GM21619 (cell line): ENCODE measurements around the gene CHST9.

Experiments
- ATAC-seq: cut with Tn5 transposase; IDR thresholded peaks from one replicate; pipeline ENCODE4 v1.9.1; 2021; ENCODE audit not compliant: unreplicated experiment

CHST9 gene

GRCh38 chr18:26868968-26869586 is 316.0 kb downstream of the CHST9 start:
- no peak for ATAC-seq

- ATAC-seq, result no peak
These were observed 317.6 kb downstream of the CHST9 start for GRCh38 chr18:26867471-26867870.

GRCh38 chr18:26865557-26865956 is 319.6 kb downstream of the CHST9 start, which contains the start of gene AQP4:
TSS of gene AQP4 (minus strand) at chr18:26865707. CDS start at chr18:26865689, 18 bp downstream.
- no peak for ATAC-seq

GRCh38 chr18:26864658-26865057 is 320.4 kb downstream of the CHST9 start:
- no peak for ATAC-seq

GRCh38 chr18:26863921-26864497 is 321.1 kb downstream of the CHST9 start:
- ATAC-seq, result no peak

- ATAC-seq, result no peak
These were observed 321.8 kb downstream of the CHST9 start for GRCh38 chr18:26863122-26863879.

- no peak for ATAC-seq
These were observed 323.0 kb downstream of the CHST9 start for GRCh38 chr18:26862084-26862483.
